ENCODE results near the gene FHAD1.
A peak's percentile ranks its signal among the peaks of the same experiment; 100 is the strongest.
"Not testable (repeated sequence)": the region's sequence is repeated elsewhere in the genome, so short reads cannot be mapped to it uniquely, and the experiment has no call there.

FHAD1 gene

DNA sequence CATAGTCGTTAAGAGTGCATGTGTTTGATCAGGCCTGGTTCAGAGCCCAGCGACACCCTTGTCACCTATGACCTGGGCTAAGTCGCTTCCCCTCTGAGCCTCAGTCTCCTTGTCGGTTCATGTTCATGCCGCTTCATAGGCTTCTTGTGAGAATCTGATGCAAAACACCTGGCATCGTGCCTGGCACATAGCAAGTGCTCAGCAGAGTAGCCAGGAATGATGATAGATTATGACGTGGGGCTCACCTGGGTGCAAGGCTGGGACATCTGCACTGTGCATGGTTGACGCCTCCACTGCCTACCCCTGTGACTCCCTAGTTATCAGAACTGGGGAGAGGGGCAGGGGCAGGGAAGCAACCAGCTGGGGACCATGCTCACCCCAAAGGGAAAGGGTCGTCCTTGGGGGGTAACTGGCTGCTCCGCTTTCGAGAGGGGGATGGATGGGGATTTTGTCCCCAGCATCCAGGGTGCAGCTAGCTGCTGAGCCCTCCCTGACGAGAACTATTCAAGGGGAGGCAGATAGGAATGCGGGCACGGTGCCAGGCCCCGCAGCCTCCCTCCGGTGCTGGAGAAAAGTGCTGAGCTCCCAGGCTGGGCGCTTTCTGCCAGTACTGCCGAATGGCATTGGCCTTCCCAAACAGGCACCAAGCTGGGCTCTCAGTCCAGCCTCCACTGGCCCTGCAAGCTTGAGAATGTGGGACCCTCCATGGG, 171.9 kb downstream of the FHAD1 start:
- no peak overlapping the region for H3K4me3 ChIP-seq (ENCODE audit: low read length)
- DNase-seq (ENCODE audit: low read depth, low spot score) = no peak

GRCh38 chr1:15420853-15421465, 173.9 kb downstream of the FHAD1 start:
- DNase-seq (ENCODE audit: low read depth, low spot score) = no peak
- no peak overlapping the region for H3K4me3 ChIP-seq (ENCODE audit: low read length)

- DNase-seq (ENCODE audit: low read depth, low spot score) = no peak
- no peak overlapping the region for H3K4me3 ChIP-seq (ENCODE audit: low read length)
Measured at GRCh38 chr1:15422871-15423270, 175.8 kb downstream of the FHAD1 start.

DNA sequence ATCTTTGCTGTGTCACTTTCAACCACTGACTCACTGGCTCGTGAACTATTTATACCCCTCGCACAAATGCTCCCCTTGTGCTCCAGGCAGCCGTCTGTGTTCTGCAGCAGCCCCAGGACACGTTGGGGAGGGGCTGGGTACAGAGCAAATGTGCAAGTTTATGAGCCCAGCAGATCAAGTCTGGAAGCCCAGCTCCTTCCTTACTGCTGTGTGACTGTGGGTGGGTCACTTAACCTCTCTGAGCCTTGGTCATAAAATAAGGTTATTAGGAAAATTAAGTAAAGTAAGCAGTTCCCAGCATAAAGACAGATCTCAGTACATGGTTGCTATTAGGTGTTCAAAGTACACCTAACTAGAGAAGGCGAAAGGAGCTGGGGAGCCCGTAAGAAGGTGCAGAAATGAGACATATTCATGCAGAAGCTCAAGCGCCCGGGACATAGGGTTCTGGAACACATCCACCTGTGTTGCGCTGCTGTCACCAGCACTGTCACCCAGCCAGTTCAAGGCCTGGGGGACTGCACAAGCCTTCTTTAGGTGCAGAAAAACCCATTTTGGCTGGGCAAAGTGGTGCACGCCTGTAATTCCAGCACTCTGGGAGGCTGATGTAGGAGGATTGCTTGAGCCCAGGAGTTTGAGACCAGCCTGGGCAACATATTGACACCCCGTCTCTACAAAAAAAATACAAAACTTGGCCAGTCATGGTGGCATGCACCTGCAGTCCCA, 176.5 kb downstream of the FHAD1 start:
- no peak for DNase-seq (ENCODE audit: low read depth, low spot score)
- no peak overlapping the region for H3K4me3 ChIP-seq (ENCODE audit: low read length)

GRCh38 chr1:15424146-15424667, 177.2 kb downstream of the FHAD1 start:
- no peak overlapping the region for H3K4me3 ChIP-seq (ENCODE audit: low read length)
- DNase-seq (ENCODE audit: low read depth, low spot score) = no peak

- DNase-seq (ENCODE audit: low read depth, low spot score) = no peak
- H3K4me3 ChIP-seq (ENCODE audit: low read length) = no peak overlapping the region
Measured at GRCh38 chr1:15424981-15425380, 178.0 kb downstream of the FHAD1 start.

GRCh38 chr1:15425521-15425920, 178.5 kb downstream of the FHAD1 start:
- no peak overlapping the region for H3K4me3 ChIP-seq (ENCODE audit: low read length)
- DNase-seq (ENCODE audit: low read depth, low spot score) = no peak

DNA sequence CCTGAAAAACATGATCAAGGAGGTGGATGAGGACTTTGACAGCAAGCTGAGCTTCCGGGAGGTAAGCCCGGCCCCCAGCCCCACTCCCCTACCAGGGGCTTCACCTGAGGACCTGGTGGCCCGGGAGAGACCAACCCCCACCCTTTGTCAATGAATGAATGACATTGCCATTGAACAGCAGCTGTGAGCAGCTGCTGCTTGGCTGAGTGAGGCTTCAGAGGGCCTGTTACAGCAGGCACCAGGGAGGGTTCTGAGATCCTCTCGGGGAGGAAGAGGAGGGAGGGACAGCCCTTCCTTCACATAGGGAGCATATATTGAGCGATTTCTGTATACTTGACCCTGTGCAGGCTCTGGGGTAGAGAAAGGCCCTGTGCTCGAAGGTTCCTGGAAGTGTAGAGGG, 178.9 kb downstream of the FHAD1 start:
- no peak overlapping the region for H3K4me3 ChIP-seq (ENCODE audit: low read length)
- no peak for DNase-seq (ENCODE audit: low read depth, low spot score)

GRCh38 chr1:15426492-15427279, 179.7 kb downstream of the FHAD1 start:
- H3K4me3 ChIP-seq (ENCODE audit: low read length) = no peak overlapping the region
- no peak for DNase-seq (ENCODE audit: low read depth, low spot score)

DNA sequence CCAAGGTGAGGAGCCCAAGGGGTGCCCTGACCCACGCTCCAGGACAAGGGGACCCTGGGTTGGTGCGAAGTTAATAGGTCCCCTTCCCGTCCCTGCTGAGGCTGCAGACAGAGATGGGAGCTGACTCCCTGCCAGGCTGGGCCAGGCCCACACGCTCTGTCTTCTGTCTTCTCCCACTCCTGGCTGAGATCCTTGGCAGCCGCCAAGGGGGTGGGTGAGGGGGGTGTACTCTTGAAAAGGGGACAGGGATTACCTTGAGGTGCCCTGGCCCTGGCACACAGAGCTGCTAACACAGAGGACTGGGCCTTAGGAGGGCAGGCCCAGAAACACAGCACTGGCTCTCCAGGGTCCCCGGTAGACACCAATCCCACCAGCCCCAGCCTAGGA, 180.2 kb downstream of the FHAD1 start:
- H3K4me3 ChIP-seq (ENCODE audit: low read length) = no peak overlapping the region
- no peak for DNase-seq (ENCODE audit: low read depth, low spot score)

DNA sequence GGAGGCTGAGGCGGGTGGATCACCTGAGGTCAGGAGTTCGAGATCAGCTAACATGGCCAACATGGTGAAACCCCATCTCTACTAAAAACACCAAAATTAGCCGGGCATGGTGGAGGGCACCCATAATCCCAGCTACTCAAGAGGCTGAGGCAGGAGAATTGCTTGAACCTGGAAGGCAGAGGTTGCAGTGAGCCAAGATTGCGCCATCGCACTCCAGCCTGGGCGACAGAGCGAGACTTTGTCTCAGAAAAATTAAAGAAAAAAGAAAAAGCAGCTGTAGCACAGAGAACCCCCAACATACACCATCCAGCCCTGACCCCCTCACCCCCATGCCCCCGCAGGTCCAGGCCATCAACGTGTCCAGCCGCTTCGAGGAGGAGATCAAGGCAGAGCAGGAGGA, 181.2 kb downstream of the FHAD1 start:
- H3K4me3 ChIP-seq (ENCODE audit: low read length); DNase-seq (ENCODE audit: low read depth, low spot score): not testable (repeated sequence)

- DNase-seq (ENCODE audit: low read depth, low spot score) = no peak
- H3K4me3 ChIP-seq (ENCODE audit: low read length) = no peak overlapping the region
Measured at GRCh38 chr1:15428815-15429435, 181.9 kb downstream of the FHAD1 start.

DNA sequence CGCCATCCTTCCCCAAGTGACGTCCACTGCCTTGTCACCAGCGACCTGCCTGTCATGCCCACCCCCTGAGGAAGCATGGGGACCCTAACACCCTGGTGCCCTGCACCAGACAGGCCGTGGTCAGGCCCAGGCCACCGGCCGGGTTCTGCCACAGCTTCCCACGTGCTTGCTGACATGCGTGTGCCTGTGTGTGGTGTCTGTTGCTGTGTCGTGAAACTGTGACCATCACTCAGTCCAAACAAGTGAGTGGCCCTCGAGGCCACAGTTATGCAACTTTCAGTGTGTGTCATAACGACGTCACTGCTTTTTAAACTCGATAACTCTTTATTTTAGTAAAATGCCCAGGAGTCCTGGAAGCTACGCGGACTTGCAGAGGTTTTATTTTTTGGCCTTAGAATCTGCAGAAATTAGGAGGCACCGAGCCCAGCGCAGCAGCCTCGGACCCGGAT, 182.7 kb downstream of the FHAD1 start:
- no peak overlapping the region for H3K4me3 ChIP-seq (ENCODE audit: low read length)
- no peak for DNase-seq (ENCODE audit: low read depth, low spot score)

GRCh38 chr1:15430787-15431570, 184.0 kb downstream of the FHAD1 start:
- peak; percentile 44 for DNase-seq (ENCODE audit: low read depth, low spot score)
- H3K4me3 ChIP-seq (ENCODE audit: low read length) = no peak overlapping the region

GRCh38 chr1:15431571-15431948, 184.5 kb downstream of the FHAD1 start:
- DNase-seq (ENCODE audit: low read depth, low spot score) = no peak

GRCh38 chr1:15432324-15432723, 185.3 kb downstream of the FHAD1 start:
- no peak overlapping the region for H3K4me3 ChIP-seq (ENCODE audit: low read length)
- no peak for DNase-seq (ENCODE audit: low read depth, low spot score)

More at GRCh38 chr1:15431571-15431948, 184.5 kb downstream of the FHAD1 start:
- H3K4me3 ChIP-seq (ENCODE audit: low read length) = no peak overlapping the region

DNA sequence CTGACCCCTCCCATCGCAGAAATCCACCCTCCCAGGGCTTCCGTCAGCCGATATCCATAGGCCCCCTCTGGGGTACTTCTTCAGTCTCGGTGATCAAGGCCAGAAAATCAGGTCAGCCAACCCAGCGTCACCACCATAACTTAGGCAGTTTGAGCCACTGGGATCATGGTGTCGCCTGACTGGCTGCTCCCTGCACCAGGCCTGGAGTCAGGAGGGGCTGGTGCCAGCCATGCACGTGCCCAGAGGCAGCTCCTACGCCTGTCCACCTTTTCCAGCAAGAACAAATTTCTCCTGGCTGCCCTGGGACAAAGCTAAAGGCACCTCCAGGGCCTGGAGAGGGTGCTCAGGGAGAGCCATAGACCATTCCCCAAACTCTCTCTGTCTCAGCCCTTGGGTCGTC, 186.4 kb downstream of the FHAD1 start:
- DNase-seq (ENCODE audit: low read depth, low spot score) = no peak
- no peak overlapping the region for H3K4me3 ChIP-seq (ENCODE audit: low read length)

DNA sequence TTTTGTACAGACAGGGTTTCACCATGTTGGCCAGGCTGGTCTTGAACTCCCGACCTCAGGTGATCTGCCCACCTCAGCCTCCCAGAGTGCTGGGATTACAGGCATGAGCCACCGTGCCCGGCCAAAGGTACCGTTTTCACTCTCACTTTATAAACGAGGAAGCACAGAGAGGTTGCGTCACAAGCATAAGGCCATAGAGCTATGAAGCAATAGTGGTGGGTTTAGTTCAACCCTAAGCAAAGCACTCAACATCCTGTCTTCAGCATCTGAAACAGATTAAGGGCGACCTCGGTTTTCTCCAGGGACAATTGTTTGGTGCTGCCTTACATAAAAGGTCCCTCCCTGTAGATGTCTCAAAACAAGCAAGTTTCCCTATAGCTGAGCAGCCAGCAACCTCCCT, 187.7 kb downstream of the FHAD1 start:
- not testable (repeated sequence) for DNase-seq (ENCODE audit: low read depth, low spot score); H3K4me3 ChIP-seq (ENCODE audit: low read length)

Data from Jurkat, Clone E6-1 (cell line).